ENCODE data around the gene LMNA.
"Not testable (repeated sequence)": the region's sequence is repeated elsewhere in the genome, so short reads cannot be mapped to it uniquely, and the experiment has no call there.

Gene LMNA

DNA sequence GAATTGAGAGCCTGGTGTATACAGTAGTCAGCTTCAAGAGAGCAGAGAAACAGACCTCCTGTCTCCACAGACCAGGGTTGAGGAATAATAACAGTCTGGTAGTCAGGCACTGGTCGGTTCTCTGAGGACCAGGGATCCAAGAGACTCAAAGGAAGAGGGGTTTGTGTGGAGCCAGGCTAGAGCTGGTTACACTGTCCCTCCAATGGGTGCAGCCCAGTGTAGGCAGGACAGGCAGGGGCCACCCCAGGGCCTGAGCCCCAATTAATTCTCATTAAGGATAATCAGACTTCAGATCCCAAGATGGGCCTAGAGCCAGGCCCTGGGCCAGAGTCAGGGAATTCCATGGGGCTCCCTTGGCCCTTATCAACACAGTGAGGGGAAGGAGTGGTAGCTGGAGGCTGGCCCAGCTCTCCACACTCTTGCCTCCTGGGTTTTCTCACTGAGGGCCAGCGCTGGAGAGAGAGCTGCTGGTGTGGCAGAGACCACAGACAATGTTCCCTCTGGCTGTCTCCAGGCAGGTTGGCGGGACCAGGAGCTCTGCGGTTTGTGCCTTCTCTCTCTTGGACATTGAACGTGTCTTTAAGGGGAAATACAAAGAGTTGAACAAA lies 48.0 kb downstream of the LMNA start:
- DNase-seq (ENCODE audit: low spot score): no peak
- FAIRE-seq: no peak

- FAIRE-seq (no peak), DNase-seq (ENCODE audit: low spot score) (no peak)
Measured at GRCh38 chr1:156163712-156164111, 49.2 kb downstream of the LMNA start.

DNA sequence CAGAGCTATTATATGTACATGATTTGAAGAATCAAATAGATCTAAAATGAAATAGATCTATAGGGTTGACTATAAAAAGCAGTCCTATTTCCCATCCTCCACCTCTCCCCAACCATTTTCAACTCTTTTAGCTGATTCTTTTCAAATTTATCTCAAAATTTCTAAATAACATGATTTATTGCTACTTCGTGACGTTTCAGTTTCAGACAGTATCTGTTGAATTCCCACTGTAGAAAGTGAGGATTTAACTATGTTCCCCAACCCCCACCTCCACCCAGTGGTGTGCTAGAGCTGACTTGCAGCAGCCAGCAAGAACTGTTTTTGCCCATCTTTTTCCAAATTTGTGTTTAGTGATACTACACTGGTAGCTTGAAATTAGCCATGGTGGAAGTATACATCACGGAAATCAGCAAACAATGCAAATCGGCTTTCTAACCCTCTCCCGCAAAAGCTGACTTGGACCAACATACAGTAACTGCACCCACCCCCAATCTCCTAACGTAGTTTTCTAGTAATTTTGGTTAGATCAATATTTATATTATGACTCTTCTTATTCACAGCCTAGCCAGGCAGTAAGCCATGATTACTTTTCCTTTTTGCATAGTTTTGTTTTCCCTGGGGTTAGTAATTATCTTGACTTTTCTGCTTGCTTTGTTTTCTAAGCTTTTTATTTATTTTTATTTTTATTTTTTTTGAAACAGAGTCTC lies 49.8 kb downstream of the LMNA start:
- no peak for FAIRE-seq
- DNase-seq (ENCODE audit: low spot score): no peak

DNA sequence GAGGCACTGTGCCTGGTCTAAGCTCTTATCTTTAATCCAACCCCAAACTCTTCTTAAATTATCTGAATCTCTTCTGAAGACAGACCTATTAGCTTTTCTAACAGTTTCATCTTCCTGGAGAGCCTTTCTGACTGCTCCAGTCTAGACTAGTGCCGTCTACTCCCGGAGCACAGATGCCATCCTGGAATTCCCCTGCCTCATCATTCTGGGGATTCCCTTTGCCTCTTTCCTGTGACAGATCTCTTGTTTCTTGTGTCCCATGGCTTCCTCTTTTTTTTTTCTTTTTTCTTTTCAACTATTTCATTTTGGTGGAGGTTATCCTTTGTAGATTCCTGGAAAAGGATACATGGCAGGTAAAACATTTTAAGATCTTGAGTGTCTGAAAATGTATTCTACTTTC lies 50.6 kb downstream of the LMNA start:
- FAIRE-seq (no peak), DNase-seq (ENCODE audit: low spot score) (peak; percentile 61)

GRCh38 chr1:156167536-156167935 lies 53.0 kb downstream of the LMNA start:
- FAIRE-seq (no peak), DNase-seq (ENCODE audit: low spot score) (no peak)

DNA sequence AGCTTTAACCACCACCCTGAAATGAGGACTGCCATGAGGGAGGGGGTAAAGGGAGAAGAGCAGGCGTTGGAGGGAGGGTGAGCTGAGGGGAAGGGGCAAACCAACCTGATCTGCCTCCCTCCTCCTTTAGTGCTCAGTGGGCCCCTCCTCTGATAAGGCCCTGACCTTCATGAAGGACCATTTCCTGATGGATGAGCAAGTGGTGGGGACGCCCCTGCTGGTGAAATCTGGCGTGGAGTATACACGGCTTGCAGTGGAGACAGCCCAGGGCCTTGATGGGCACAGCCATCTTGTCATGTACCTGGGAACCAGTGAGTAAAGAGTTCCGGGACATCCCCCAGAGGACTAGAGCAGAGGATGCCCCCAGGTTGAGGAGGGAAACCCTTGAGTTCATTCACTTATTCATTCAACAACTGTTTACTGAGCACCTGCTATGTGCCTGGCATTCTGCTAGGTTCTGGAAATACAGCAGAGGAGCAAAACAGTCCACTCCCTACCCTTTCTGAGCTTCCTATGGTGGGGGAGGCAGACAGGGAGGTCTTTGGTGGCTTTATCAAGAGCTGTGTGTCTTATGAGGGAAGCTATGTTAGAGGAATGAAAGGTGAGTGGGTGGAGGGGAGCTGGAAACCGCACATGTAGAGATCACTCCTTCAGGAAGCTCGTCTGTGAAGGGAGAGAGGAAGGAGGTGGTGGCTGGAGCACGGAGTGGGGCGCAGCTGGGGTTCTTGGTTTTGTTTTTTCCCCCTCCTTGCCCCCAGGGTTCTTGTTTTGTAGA lies 58.4 kb downstream of the LMNA start:
- no peak for DNase-seq (ENCODE audit: low spot score)
- no peak for FAIRE-seq

- DNase-seq (ENCODE audit: low spot score) (no peak), FAIRE-seq (no peak)
Measured at GRCh38 chr1:156176610-156177210, 62.2 kb downstream of the LMNA start.

DNA sequence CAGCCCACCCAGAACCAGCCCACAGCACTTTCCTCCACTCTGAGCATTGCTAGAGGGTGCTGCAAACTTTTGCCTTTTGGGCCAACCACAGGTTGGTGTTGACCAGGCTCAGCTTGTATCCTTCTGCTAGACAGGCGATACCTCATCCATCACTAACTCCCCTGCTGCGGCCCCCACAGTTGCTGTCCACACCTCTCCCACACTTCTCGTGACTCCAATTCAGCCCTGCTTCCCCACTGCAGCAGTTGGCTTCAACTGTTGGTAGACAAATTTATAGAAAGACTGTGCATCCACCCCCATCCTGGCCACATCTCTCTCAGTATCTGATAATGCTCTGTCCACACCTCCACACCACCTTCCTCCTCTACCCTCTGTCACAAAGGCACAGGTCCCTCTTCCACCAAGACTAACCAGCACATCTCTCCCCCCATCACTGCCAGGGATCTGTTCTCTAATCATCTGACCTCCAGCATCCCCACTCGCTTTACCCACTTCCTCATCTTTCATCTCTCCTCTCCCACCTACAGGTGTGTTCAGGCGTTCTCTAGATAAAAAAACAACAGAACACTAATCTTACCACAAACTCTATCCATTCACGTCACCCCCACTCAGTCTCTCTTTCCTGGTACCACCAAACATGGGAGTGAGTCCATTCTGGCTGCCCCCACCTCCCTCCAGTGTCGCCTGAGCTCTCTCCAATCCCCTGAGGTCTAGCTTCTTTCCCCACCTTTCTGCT lies 63.6 kb downstream of the LMNA start:
- no peak for DNase-seq (ENCODE audit: low spot score)
- no peak for FAIRE-seq

DNA sequence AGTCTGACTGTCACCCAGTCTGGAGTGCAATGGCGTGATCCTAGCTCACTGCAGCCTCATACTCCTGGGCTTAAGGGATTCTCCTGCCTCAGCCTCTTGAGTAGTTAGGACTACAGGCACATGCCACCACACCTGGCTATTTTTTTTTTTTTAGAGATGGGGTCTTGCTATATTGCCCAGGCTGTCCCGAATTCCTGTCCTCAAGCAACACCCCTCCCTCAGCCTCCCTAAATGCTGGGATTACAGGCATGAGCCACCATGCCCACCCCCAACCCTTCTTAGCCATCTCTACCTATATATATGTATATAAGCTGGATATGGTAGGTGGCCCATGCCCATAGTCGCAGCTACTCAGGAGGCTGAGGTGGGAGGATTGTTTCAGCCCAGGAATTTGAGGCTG lies 66.0 kb downstream of the LMNA start:
- no peak for DNase-seq (ENCODE audit: low spot score)
- FAIRE-seq: no peak

GRCh38 chr1:156181391-156181924 lies 66.9 kb downstream of the LMNA start:
- not testable (repeated sequence) for DNase-seq (ENCODE audit: low spot score); FAIRE-seq

DNA sequence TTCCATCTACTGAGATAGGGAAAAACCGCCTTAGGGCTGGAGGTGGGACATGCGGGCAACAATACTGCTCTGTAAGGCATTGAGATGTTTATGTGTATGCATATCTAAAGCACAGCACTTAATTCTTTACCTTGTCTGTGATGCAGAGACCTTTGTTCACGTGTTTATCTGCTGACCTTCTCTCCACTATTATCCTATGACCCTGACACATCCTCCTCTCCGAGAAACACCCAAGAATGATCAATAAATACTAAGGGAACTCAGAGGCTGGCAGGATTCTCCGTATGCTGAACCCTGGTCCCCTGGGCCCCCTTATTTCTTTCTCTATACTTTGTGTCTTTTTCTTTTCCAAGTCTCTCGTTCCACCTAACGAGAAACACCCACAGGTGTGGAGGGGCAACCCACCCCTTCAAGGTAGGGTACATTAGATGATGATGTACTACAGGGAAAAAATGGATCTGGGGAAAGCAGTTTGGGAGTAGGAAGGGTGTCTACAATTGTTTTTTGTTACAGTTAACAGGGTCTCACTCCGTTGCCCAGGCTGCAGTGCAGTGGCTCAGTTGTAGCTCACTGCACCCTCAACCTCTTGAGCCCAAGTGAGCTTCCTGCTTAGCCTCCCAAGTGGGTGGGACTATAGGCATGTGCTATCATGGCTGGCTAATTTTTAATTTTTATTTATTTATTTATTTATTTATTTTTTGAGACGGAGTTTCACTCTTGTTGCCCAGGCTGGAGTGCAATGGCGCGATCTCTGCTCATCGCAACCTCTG lies 67.7 kb downstream of the LMNA start:
- FAIRE-seq; DNase-seq (ENCODE audit: low spot score): not testable (repeated sequence)

- not testable (repeated sequence) for DNase-seq (ENCODE audit: low spot score); FAIRE-seq
Measured at GRCh38 chr1:156186347-156187177, 72.1 kb downstream of the LMNA start.

Measured in RCC 7860 (cell line).